HG03442 (cell line): Measurements from ENCODE around the gene FOXK2.
"Not testable (repeated sequence)": the region's sequence is repeated elsewhere in the genome, so short reads cannot be mapped to it uniquely, and the experiment has no call there.

Experiments
- ATAC-seq: cut with Tn5 transposase; IDR thresholded peaks from one replicate; pipeline ENCODE4 v1.9.1; 2021; ENCODE audit warnings: mild to moderate bottlenecking, moderate library complexity; ENCODE audit not compliant: unreplicated experiment

FOXK2 gene

DNA sequence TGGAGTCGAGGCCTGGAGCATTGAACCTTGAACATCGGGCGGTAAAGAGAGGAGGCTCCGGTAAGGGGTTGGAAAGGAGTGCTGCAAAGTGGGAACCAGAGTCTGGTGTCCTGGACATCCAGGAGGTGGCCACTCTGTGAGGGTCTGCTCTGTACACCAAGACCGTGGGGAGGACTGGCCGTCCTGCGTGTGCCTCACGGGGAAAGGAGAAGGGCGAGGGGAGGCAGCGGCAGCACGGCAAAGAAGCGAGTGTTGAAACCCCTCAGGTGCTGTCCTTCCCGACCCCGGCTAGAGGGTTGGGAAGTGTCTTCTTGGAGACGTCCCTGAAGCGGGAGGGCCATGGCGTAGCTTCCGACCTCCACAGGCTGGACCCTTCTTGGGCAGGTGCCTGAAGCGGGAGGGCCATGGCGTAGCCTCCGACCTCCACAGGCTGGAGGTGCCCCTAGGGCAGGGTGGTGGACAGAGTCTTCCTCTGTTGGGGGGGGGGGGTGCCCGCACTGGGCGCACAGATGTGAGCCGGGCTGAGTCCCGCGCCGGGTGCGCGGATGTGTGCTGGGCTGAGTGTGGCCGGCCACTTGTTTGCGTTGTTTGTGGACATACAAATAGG lies 42.0 kb downstream of the FOXK2 start:
- no peak for ATAC-seq

DNA sequence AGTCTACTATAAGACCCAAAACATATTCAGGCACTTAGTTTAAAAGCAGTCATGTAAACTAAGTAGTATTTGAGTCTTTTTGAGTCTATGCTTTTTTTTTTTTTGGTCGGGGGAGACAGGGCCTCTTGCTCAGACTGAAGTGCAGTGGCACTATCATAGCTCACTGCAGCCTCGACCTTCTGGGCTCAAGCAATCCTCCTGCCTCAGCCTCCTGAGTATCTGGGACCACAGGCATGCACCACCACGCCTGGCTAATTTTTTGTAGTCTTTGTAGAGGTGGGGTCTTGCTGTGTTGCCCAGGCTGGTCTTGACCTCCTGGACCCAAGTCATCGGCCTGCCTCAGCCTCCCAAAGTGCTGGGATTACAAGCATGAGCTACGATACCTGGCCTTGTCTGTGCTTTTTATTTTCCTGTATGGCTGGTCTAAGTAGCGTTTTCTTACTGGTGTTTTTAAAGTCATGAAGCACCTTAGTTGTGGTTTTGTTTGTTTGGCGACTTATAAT lies 43.2 kb downstream of the FOXK2 start:
- not testable (repeated sequence) for ATAC-seq

DNA sequence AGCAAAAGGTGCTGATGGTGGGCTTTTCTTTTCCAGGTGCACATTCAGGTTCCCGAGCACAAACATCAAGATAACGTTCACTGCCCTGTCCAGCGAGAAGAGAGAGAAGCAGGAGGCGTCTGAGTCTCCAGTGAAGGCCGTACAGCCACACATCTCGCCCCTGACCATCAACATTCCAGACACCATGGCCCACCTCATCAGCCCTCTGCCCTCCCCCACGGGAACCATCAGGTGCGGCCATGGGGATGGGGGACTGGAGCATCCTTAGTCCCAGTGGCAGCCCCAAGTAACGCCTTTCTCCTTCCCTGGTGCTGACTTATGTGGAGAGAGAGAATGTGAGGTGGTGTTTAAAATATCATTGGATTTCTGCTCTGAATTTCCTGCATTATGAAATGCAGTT lies 43.8 kb downstream of the FOXK2 start:
- no peak for ATAC-seq

DNA sequence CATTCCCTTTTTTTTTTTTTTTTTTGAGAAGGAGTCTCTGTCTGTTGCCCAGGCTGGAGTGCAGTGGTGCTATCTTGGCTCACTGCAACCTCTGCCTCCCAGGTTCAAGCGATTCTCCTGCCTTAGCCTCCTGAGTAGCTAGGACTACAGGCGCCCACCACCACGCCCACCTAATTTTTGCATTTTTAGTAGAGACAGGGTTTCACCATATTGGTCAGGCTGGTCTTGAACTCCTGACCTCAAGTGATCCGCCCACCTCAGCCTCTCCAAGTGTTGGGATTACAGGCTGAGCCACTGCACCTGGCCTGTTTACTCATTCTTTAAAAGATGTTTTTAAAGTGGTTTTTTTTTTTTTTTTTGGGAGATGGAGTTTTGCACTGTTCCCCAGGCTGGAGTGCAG lies 44.2 kb downstream of the FOXK2 start:
- not testable (repeated sequence) for ATAC-seq

DNA sequence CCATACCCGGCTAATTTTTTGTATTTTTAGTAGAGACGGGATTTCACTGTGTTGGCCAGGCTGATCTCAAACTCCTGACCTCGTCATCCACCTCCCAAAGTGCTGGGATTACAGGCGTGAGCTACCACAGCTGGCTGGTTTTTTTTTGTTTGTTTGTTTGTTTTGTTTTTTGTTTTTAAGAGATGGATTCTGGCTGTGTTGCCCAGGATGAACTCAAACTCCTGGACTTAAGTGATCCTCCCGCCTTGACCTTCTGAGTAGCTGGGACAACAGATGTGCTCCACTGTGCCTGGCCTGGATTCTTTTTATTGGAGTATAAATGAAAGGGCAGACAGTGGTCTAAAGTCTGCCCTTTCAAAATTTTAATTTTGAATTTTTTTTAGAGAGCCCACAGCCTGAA lies 44.7 kb downstream of the FOXK2 start:
- no peak for ATAC-seq

DNA sequence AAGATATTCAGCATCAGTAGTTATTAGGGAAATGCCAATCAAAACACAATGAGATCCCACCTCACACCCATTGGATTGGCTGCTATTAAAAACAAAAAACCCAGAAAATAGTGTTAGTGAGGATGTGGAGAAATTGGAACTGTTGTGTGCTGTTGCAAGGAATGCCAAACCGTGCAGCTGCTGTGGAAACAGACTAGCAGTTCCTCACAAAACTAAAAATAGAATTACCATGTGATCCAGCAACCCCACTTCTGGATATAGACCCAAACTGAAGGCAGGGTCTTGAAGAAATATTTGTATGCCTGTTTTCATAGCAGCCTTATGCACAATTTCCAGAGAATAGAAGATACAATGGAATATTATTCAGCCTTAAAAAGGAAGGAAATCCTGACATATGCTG lies 46.0 kb downstream of the FOXK2 start:
- no peak for ATAC-seq

DNA sequence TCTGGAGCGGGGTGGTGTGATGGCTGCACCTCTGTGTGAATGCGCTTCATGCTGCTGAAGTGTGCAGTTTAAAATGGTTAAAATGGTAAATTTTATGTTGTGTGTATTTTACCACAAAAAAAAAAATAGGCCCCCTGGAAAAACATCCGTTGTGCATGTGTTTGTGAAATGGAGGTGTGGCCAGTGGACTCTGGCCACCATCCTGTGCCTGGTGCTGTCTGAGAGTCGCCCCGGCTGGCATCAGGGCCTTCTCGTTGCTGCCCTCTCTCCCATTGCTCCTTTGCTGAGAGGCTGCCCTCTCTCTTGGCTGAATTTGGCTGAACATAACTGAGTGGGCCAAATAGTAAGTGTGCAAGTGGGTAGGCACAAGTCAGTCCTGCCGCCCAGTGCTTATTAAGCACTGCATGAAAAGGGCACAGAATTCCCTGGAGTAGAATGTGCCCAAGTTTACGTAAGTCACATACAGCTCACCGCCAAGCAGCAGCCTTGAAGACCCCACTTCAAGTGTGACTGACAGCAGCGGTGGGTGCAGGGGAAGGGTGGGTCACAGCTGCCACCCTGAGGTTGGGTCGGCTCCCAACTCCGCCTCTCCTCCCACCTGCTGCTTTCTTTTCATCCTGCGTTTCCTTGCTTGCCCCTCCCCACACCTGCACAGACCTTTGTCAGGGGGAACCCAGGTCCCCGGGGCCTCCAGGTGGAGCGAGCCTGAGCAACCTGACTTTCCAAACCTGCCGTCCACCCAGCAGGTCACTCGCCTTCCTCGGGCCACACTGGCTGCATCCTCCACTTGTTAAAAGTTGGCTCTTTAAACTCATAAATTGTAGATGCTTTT lies 46.8 kb downstream of the FOXK2 start:
- ATAC-seq, result no peak

DNA sequence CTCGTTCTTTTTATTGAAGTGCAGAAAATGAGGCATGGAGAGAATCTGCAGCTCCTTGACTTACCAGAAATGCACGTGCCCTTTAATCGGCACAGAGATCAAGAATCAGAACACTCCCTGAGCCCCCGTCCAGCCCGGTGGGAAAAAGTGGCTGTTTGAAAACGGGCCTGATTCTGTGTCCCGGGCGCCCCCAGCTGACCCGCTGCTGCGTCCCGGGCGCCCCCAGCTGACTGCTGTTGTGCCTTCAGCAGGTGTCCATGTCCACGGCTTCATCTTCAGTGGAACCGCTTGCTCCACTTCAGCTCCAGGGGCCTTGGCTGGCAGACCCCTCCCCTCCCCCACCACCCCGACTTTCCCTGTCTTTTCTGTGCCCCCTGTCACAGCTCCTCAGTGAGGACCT lies 47.8 kb downstream of the FOXK2 start:
- ATAC-seq, result no peak

DNA sequence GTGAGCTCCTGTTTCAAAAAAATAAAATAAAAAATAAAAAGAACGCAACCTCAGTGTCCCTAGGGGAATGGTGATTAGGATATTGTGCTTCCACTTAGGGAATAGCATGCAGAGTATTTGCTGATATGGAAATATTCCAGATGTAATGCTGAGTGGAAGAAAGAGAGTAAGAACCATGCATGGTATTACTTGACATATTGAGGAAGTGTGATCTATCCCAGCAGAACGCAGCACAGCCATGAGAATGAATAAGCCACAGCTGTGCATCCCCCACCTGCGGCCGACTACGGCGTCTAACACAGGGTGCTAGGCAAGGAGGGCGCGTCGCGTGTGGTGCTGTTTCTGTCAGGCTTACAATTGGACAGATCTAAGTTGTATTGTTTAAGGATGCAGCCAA lies 49.5 kb downstream of the FOXK2 start:
- no peak for ATAC-seq

DNA sequence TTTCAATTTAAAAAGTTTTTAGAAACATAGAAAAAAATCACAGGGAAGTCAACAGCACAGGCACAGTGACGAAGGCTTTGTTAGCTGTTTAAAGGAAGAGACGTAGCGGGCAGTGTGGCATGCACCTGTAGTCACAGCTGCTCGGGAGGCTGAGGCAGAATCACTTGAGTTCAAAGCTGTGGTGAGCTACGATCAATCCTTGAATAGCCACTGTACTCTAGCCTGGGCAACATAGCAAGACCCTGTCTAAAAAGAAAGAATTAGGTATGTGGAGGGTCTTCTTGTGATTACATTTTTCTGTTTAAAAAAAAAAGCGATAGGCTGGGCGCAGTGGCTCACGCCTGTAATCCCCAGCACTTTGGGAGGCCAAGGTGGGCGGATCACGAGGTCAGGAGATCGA lies 50.1 kb downstream of the FOXK2 start:
- no peak for ATAC-seq

DNA sequence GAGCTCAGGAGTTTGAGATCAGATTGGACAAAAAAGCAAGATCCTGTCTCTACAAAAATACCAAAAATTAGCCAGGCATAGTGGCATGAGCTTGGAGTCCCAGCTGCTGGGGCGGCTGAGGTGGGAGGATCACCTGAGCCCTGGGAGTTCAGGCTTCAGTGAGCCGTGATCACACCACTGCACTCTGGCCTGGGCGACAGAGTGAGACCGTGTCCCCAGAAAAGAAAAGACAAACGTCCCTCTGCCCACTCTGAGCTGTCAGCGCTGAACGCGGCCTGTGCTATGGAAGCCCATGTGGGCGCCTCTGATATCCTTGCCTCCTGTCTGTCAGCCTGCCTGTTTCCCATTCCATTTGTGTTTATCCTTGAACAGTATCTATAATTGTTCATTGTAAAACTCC lies 50.7 kb downstream of the FOXK2 start:
- no peak for ATAC-seq

DNA sequence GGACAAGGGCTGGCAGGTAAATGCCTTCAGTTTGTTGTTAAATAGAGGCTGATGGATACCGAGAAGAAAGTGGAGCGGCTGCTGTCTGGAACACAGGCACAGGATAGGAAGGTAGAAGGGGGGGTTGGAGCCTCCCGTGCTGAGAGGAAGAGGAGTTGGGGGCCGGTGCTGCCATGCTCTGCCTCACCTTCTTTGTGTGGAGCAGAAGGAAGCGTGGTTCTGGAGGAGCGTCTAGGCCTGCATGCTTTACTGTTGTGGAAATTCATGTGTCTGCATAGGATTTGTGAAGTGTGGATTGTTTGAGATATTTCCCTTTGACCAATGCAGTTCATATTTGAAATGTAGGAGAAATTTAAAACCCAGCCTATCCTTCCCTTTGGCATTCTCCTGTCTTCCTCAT lies 52.3 kb downstream of the FOXK2 start:
- no peak for ATAC-seq

DNA sequence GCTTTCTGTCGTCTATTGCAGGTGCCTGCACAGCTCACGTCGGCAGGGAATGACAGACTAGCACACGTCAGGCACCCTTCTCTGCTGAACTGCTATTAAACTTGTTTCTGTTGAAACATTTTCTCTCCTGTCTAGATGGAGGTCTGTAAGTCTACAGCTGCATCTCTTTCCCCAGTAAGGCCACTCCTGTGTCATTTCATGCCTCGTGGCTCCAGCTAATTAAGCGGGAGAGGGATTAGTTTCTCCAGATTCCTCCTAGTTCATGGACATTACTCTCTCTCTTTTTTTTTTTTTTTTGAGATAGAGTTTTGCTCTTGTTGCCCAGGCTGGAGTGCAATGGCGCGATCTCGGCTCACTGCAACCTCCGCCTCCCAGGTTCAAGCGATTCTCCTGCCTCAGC lies 54.5 kb downstream of the FOXK2 start:
- no peak for ATAC-seq

DNA sequence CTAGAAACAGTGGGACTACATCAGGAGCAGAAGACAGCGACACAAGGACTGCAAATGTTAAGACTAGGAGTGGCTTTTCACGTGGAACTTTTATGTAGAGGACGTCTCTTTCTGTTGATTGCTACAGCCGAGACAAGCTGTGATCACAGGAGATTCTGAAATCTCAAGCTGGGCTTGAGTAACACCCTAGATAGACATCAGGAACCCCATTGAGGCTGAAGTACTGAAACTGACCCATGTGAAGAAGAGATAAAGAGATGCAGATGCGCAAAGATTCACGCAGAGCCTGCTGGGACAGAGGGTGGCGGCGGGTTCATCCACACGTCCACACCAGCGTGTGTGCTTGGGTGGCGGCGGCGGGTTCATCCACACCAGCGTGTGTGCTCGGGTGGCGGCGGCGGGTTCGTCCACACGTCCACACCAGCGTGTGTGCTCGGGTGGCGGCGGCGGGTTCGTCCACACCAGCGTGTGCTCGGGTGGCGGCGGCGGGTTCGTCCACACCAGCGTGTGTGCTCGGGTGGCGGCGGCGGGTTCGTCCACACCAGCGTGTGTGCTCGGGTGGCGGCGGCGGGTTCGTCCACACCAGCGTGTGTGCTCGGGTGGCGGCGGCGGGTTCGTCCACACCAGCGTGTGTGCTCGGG lies 56.2 kb downstream of the FOXK2 start:
- ATAC-seq, result not testable (repeated sequence)

DNA sequence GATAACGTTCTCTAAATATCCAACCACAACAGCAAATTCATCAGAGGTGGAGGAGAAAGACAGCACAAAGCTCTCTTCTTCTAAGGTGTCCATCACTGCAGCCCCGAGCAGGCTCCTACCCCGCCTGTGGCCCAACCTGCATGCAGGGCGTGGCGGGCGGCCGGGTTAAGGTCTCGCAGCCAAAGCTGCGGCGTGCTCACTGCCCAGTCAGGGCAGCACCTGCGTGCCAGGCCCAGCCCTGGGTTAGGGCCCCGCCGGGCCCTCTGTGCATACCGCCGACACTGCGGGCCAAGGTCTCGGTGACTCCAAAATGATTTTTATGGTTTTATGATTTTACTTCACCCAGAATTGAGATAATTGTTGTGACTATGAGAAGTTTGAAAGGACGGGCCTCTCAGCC lies 57.8 kb downstream of the FOXK2 start:
- no peak for ATAC-seq

DNA sequence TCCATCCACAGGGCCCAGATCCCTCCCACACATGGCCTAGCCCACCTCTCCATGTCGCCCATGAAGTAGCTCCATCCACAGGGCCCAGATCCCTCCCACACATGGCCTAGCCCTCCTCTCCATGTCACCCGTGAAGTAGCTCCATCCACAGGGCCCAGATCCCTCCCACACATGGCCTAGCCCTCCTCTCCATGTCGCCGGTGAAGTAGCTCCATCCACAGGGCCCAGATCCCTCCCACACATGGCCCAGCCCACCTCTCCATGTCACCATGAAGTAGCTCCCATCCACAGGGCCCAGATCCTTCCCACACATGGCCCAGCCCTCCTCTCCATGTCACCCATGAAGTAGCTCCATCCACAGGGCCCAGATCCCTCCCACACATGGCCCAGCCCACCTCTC lies 60.4 kb downstream of the FOXK2 start:
- not testable (repeated sequence) for ATAC-seq

DNA sequence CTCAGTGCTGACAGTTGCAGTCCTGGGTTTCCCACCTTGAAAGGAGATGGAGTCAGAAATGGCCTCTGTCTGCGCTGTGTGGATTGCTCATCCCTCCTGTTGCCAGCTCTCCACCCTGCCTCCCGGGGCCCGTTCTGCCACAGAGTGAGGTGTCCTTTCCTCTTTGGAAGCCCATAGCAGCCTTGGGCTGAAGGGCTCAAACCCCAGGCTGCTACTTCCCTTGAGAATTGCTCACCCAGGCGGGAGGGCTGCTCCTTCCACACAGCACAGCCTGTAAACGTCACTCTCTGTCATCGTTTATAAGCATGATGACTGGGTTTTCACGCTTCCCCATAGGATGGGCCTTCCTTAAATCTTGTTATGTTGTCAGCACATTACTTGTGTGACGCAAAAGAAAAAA lies 62.7 kb downstream of the FOXK2 start:
- ATAC-seq, result no peak

DNA sequence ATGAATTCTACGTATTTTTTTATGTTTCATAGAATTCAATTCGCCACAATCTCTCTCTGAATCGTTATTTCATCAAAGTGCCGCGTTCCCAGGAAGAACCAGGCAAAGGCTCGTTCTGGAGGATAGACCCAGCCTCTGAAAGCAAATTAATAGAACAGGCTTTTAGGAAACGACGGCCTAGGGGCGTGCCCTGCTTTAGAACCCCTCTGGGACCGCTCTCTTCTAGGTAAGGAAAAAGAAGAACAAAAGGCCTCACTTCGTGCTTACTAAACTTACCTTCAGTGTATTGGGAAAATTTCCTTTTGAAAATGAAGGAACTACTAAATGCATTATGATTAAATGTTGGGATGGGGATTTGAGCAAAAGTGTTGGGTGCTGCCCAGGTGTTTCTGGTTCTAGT lies 63.2 kb downstream of the FOXK2 start:
- no peak for ATAC-seq

DNA sequence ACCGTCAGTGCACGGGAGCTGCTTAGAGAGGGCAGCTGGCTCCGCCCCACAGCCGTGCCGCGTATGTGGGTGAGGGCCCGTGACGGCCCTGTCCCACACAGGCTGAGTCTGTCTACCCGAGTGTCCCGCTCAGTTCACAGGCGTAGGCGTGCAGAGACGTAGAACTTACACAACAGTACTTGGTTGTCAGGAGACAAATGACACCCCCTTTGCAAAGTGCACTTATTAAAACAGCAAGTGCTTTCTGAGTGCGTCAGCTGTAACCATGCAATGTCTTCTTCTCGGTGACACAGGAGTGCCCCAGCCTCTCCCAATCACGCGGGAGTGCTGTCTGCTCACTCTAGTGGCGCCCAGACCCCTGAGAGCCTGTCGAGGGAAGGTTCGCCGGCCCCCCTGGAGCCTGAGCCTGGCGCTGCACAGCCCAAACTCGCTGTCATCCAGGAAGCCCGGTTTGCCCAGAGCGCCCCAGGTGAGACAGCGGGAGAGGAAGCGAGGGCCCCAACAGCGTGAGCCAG lies 64.2 kb downstream of the FOXK2 start:
- ATAC-seq, result no peak

DNA sequence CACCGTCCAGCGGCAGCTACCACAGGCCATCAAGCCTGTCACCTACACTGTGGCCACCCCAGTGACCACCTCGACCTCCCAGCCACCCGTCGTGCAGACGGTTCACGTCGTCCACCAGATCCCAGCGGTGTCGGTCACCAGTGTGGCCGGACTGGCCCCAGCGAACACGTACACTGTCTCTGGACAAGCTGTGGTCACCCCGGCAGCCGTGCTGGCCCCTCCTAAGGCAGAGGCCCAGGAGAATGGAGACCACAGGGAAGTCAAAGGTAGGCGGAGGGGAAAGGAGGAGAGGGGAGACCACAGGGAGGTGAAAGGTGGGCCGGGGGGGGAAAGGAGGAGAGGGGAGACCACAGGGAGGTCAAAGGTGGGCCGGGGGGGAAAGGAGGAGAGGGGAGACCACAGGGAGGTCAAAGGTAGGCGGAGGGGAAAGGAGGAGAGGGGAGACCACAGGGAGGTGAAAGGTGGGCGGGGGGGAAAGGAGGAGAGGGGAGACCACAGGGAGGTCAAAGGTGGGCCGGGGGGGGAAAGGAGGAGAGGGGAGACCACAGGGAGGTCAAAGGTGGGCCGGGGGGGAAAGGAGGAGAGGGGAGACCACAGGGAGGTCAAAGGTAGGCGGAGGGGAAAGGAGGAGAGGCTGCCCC lies 66.5 kb downstream of the FOXK2 start:
- ATAC-seq, result not testable (repeated sequence)

DNA sequence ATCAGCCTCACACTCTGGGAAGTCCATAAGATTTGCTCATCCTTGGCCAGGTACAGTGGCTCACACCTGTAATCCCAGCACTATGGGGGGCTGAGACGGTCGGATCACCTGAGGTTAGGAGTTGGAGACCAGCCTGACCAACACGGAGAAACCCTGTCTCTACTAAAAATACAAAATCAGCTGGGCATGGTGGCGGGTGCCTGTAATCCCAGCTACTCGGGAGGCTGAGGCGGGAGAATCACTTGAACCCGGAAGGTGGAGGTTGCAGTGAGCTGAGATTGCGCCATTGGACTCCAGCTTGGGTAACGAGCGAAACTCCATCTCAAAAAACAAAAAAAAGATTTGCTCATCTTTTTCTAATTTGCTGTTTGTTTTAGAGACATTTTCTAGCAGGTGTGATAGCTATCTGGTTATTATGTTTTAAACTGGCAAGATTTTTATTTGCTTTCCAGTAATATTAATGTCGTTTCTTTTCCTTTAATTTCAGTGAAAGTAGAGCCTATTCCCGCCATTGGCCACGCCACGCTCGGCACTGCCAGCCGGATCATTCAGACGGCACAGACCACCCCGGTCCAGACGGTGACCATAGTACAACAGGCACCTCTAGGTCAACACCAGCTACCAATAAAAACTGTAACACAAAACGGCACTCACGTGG lies 67.2 kb downstream of the FOXK2 start:
- no peak for ATAC-seq
